ENCODE data around the gene NAXE.
"Not testable (repeated sequence)": the region's sequence is repeated elsewhere in the genome, so short reads cannot be mapped to it uniquely, and the experiment has no call there.

The NAXE gene

DNA sequence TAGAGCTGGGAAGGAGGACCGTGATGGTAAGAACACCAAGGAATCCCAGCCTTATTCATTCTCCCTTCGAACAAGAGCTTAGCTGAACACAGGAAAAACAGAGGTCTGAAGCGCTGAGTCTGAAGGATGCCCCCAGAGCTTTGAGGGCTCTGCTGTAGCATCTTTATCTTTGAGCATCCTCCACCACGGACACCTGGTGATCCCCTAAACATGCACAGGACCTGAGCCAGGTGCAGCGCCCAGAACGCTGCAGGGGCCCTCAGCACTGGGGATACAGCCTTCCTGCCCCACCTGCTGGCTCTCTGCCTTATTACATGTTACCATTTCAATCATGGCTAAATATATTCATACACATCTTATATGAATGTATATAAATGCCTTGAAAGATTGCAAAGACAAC is 17.4 kb downstream of the NAXE start:
- Histone ChIP-seq H3K4me3 (ENCODE audit: low read depth in 1 of 2, low read length in 2 of 2) (no peak overlapping the region), H3K4me1 (ENCODE audit: control insufficient read depth in 1 of 2, insufficient read depth in 2 of 2, low read length in 2 of 2) (peaks cover 0 to 4% of the 10 kb centered on the region in 2 donors), H3K27me3 (ENCODE audit: low read depth, low read length) (no peaks in the 10 kb centered on the region), H3K27ac (ENCODE audit: low read length) (no peak overlapping the region), H3K36me3 (ENCODE audit: control insufficient read depth in 1 of 2, insufficient read depth in 2 of 2, low read length in 2 of 2) (no peaks in the 10 kb centered on the region), H3K9me3 (ENCODE audit: control insufficient read depth in 1 of 2, low read length in 2 of 2) (no peaks in the 10 kb centered on the region)

- not testable (repeated sequence) for H3K4me1 ChIP-seq (ENCODE audit: control insufficient read depth in 1 of 2, insufficient read depth in 2 of 2, low read length in 2 of 2); H3K27ac ChIP-seq (ENCODE audit: low read length); H3K27me3 ChIP-seq (ENCODE audit: low read depth, low read length); H3K9me3 ChIP-seq (ENCODE audit: control insufficient read depth in 1 of 2, low read length in 2 of 2); H3K36me3 ChIP-seq (ENCODE audit: control insufficient read depth in 1 of 2, insufficient read depth in 2 of 2, low read length in 2 of 2); H3K4me3 ChIP-seq (ENCODE audit: low read depth in 1 of 2, low read length in 2 of 2)
Observed at GRCh38 chr1:156610072-156610471, 18.5 kb downstream of the NAXE start.

GRCh38 chr1:156612666-156613065 is 21.1 kb downstream of the NAXE start:
- no peak overlapping the region for H3K27ac ChIP-seq (ENCODE audit: low read length)
- no peaks in the 10 kb centered on the region for H3K36me3 ChIP-seq (ENCODE audit: control insufficient read depth in 1 of 2, insufficient read depth in 2 of 2, low read length in 2 of 2)
- no peak overlapping the region for H3K4me3 ChIP-seq (ENCODE audit: low read depth in 1 of 2, low read length in 2 of 2)
- no peaks in the 10 kb centered on the region for H3K27me3 ChIP-seq (ENCODE audit: low read depth, low read length)
- peaks cover 4 to 20% of the 10 kb centered on the region in 2 donors for H3K4me1 ChIP-seq (ENCODE audit: control insufficient read depth in 1 of 2, insufficient read depth in 2 of 2, low read length in 2 of 2)
- no peaks in the 10 kb centered on the region for H3K9me3 ChIP-seq (ENCODE audit: control insufficient read depth in 1 of 2, low read length in 2 of 2)

- Histone ChIP-seq H3K27me3 (ENCODE audit: low read depth, low read length) (no peaks in the 10 kb centered on the region), H3K9me3 (ENCODE audit: control insufficient read depth in 1 of 2, low read length in 2 of 2) (no peaks in the 10 kb centered on the region), H3K27ac (ENCODE audit: low read length) (no peak overlapping the region), H3K4me1 (ENCODE audit: control insufficient read depth in 1 of 2, insufficient read depth in 2 of 2, low read length in 2 of 2) (peaks cover 0 to 20% of the 10 kb centered on the region in 2 donors), H3K4me3 (ENCODE audit: low read depth in 1 of 2, low read length in 2 of 2) (no peak overlapping the region), H3K36me3 (ENCODE audit: control insufficient read depth in 1 of 2, insufficient read depth in 2 of 2, low read length in 2 of 2) (no peaks in the 10 kb centered on the region)
Observed at GRCh38 chr1:156615946-156616345, 24.4 kb downstream of the NAXE start.

DNA sequence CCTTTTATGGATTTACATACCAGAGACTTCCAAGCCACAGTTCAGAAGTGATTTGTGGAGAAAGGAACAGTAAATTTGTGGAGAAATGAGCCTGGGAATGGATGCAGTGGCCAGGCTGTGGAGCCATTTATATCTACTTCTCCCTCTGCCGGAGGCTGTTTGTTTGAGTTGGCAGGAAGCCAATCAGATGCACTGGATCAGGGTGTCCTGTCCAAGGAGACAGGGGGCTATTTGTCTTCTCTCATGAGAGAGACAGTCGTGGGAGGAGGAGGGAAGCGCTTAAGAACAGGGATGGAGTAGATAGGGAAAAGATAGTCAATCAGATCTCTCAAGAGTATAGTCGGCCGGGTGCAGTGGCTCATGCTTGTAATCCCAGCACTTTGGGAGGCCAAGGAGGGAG is 24.9 kb downstream of the NAXE start:
- H3K27me3 ChIP-seq (ENCODE audit: low read depth, low read length), result no peaks in the 10 kb centered on the region
- H3K4me1 ChIP-seq (ENCODE audit: control insufficient read depth in 1 of 2, insufficient read depth in 2 of 2, low read length in 2 of 2), result peaks cover 0 to 20% of the 10 kb centered on the region in 2 donors
- H3K27ac ChIP-seq (ENCODE audit: low read length), result no peak overlapping the region
- no peak overlapping the region for H3K4me3 ChIP-seq (ENCODE audit: low read depth in 1 of 2, low read length in 2 of 2)
- no peaks in the 10 kb centered on the region for H3K9me3 ChIP-seq (ENCODE audit: control insufficient read depth in 1 of 2, low read length in 2 of 2)
- H3K36me3 ChIP-seq (ENCODE audit: control insufficient read depth in 1 of 2, insufficient read depth in 2 of 2, low read length in 2 of 2), result no peaks in the 10 kb centered on the region

DNA sequence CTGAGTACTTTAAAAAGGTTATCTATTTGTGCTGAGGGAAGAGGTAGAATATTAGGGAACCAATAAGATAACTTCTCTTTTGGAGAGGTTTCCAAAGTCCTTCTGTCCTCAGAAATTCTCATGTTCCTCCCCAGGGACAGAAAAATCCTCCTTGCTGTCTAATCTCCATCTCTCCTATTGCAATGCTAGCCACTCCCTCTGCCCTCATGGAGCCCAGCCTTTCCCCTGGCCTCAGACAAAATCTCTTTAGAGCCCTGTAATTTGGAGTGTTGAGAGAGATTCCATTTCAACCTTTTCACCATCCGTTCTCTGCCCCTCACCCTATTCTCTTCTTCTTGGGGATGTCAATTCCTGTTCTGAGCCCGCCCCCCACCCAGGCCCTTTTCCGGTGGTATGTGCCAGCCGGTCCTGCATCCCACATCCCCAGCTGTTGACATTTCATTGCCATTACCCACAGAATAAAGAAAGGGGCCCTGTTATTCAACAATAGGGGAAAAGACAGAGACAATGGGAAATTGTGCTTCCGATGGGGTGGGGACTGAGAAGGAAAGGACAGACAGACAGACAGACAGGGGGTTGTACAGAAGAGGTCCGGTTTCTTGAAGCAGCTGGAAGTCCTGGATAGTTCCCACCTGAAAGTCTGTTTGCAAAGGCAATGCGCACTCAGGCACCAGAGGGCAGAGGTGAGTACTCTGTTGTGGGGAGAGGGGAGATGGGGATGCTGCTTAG is 27.4 kb downstream of the NAXE start, which contains the start of gene HAPLN2:
TSS of gene HAPLN2 (plus strand) at position 563 of the 729 bp plus-strand sequence. CDS start 4,076 bp downstream, outside the sequence.
- H3K27ac ChIP-seq (ENCODE audit: low read length), result no peak within 1 kb of the TSS
- no peaks in the 10 kb centered on the region for H3K36me3 ChIP-seq (ENCODE audit: control insufficient read depth in 1 of 2, insufficient read depth in 2 of 2, low read length in 2 of 2)

GRCh38 chr1:156619582-156619955 is 28.0 kb downstream of the NAXE start:
- H3K27ac ChIP-seq (ENCODE audit: low read length), result no peak overlapping the region
- no peak overlapping the region for H3K4me3 ChIP-seq (ENCODE audit: low read depth in 1 of 2, low read length in 2 of 2)
- H3K9me3 ChIP-seq (ENCODE audit: control insufficient read depth in 1 of 2, low read length in 2 of 2), result no peaks in the 10 kb centered on the region
- H3K36me3 ChIP-seq (ENCODE audit: control insufficient read depth in 1 of 2, insufficient read depth in 2 of 2, low read length in 2 of 2), result no peaks in the 10 kb centered on the region
- H3K27me3 ChIP-seq (ENCODE audit: low read depth, low read length), result peaks cover 12% of the 10 kb centered on the region
- peaks cover 0 to 30% of the 10 kb centered on the region in 2 donors for H3K4me1 ChIP-seq (ENCODE audit: control insufficient read depth in 1 of 2, insufficient read depth in 2 of 2, low read length in 2 of 2)

More for the DNA sequence above, 27.4 kb downstream of the NAXE start, which contains the start of gene HAPLN2:
- peaks cover 9% of the 10 kb centered on the region for H3K27me3 ChIP-seq (ENCODE audit: low read depth, low read length)
- H3K9me3 ChIP-seq (ENCODE audit: control insufficient read depth in 1 of 2, low read length in 2 of 2), result no peaks in the 10 kb centered on the region
- H3K4me1 ChIP-seq (ENCODE audit: control insufficient read depth in 1 of 2, insufficient read depth in 2 of 2, low read length in 2 of 2), result peaks cover 0 to 25% of the 10 kb centered on the region in 2 donors
- no peak within 1 kb of the TSS for H3K4me3 ChIP-seq (ENCODE audit: low read depth in 1 of 2, low read length in 2 of 2)

- no peaks in the 10 kb centered on the region for H3K36me3 ChIP-seq (ENCODE audit: control insufficient read depth in 1 of 2, insufficient read depth in 2 of 2, low read length in 2 of 2)
- H3K4me3 ChIP-seq (ENCODE audit: low read depth in 1 of 2, low read length in 2 of 2), result no peak overlapping the region
- H3K4me1 ChIP-seq (ENCODE audit: control insufficient read depth in 1 of 2, insufficient read depth in 2 of 2, low read length in 2 of 2), result peaks cover 0 to 22% of the 10 kb centered on the region in 2 donors
- H3K27ac ChIP-seq (ENCODE audit: low read length), result no peak overlapping the region
- no peaks in the 10 kb centered on the region for H3K9me3 ChIP-seq (ENCODE audit: control insufficient read depth in 1 of 2, low read length in 2 of 2)
- H3K27me3 ChIP-seq (ENCODE audit: low read depth, low read length), result peaks cover 28% of the 10 kb centered on the region
Observed at GRCh38 chr1:156622581-156623297, 31.2 kb downstream of the NAXE start.

DNA sequence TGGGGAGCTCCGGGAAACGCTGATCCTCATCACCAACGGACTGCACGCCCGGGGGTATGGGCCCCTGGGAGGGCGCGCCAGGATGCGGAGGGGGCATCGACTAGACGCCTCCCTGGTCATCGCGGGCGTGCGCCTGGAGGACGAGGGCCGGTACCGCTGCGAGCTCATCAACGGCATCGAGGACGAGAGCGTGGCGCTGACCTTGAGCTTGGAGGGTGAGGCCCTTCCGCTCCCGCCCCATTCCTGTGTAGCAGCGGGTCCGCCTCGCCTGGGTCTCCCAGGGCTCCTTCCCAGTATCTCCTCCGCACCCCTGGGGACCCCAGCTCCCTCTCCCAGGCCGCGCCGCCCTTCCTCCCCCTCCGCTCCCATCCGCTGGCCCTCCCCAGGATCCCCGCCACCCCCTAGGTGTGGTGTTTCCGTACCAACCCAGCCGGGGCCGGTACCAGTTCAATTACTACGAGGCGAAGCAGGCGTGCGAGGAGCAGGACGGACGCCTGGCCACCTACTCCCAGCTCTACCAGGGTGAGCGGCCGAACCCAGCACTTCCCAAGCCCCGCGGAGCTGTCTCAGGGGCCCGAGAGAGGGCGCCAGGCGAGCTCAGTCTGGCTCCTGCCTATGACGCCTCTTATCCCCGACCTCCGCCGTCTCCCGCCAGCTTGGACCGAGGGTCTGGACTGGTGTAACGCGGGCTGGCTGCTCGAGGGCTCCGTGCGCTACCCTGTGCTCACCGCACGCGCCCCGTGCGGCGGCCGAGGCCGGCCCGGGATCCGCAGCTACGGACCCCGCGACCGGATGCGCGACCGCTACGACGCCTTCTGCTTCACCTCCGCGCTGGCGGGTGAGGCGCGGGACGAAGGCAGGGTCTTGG is 32.6 kb downstream of the NAXE start:
- Histone ChIP-seq H3K27me3 (ENCODE audit: low read depth, low read length) (peaks cover 28% of the 10 kb centered on the region), H3K9me3 (ENCODE audit: control insufficient read depth in 1 of 2, low read length in 2 of 2) (no peaks in the 10 kb centered on the region), H3K4me3 (ENCODE audit: low read depth in 1 of 2, low read length in 2 of 2) (peak overlapping the region; percentile 3 to 50), H3K27ac (ENCODE audit: low read length) (no peak overlapping the region), H3K36me3 (ENCODE audit: control insufficient read depth in 1 of 2, insufficient read depth in 2 of 2, low read length in 2 of 2) (no peaks in the 10 kb centered on the region), H3K4me1 (ENCODE audit: control insufficient read depth in 1 of 2, insufficient read depth in 2 of 2, low read length in 2 of 2) (peaks cover 0 to 22% of the 10 kb centered on the region in 2 donors)

- Histone ChIP-seq H3K4me1 (ENCODE audit: control insufficient read depth in 1 of 2, insufficient read depth in 2 of 2, low read length in 2 of 2) (peaks cover 0 to 22% of the 10 kb centered on the region in 2 donors), H3K27me3 (ENCODE audit: low read depth, low read length) (peaks cover 28% of the 10 kb centered on the region), H3K4me3 (ENCODE audit: low read depth in 1 of 2, low read length in 2 of 2) (peak overlapping the region in 1 of 2 donors; percentile 50), H3K27ac (ENCODE audit: low read length) (no peak overlapping the region), H3K36me3 (ENCODE audit: control insufficient read depth in 1 of 2, insufficient read depth in 2 of 2, low read length in 2 of 2) (no peaks in the 10 kb centered on the region), H3K9me3 (ENCODE audit: control insufficient read depth in 1 of 2, low read length in 2 of 2) (no peaks in the 10 kb centered on the region)
Observed at GRCh38 chr1:156624814-156625435, 33.3 kb downstream of the NAXE start.

All from muscle layer of duodenum (tissue), 2 donors.